ENCODE data around the gene CARS1. TPM values are rescaled to one million over a fixed set of nuclear protein-coding genes. Genes with fewer than 3 reads are reported as not detected.

Gene CARS1
- polyA plus RNA-seq, 1 donor from 2014 or later = 35.8 TPM

DNA sequence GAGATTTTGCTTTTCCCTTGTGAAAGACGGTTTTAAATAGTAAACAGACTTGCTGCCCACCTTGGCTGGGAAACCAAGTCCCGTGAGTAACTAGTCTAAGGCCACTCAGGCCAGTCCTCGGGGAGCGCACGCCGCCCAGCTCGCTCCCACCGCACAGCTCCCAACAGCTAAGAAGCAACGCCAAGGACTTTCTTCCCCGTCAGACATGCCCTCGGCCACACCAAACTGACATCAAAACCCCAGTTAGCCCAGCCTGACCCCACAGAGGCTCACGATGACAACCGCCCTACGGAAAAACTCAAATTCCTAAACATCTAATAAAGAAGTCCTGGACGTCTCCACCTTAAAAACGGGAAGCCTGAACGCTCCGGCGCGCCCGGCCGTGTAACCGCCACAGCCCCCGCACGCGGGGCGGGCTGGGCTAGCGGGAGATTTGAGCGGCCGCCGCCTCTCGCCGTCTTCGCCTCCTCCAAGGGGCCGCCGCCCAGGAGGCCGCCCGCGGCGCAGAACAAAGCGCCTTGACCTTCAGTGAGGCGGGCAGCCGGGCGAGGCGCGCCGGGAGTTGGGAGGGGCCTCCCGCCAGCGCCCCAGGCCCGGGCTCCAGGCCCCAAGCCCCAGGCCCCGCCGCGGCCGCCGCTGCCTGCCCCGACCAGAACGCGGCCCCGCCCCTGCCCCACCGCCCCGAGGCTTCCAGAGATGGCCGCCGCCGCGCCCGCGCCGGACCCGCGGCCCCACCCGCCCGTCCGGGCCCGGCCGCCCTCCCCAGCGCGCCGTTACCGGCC lies 65.6 kb downstream of the CARS1 start:
- Mint-ChIP-seq H3K9me3 (no peaks in the 10 kb centered on the region), H3K27me3 (no peaks in the 10 kb centered on the region), H3K27ac (peak overlapping the region; percentile 94 to 100 (median 99)), H3K4me1 (peaks cover 33 to 44% (median 37%) of the 10 kb centered on the region in 3 donors), H3K4me3 (peak overlapping the region; percentile 93 to 100 (median 98)), H3K36me3 (peaks cover 2% of the 10 kb centered on the region)

DNA sequence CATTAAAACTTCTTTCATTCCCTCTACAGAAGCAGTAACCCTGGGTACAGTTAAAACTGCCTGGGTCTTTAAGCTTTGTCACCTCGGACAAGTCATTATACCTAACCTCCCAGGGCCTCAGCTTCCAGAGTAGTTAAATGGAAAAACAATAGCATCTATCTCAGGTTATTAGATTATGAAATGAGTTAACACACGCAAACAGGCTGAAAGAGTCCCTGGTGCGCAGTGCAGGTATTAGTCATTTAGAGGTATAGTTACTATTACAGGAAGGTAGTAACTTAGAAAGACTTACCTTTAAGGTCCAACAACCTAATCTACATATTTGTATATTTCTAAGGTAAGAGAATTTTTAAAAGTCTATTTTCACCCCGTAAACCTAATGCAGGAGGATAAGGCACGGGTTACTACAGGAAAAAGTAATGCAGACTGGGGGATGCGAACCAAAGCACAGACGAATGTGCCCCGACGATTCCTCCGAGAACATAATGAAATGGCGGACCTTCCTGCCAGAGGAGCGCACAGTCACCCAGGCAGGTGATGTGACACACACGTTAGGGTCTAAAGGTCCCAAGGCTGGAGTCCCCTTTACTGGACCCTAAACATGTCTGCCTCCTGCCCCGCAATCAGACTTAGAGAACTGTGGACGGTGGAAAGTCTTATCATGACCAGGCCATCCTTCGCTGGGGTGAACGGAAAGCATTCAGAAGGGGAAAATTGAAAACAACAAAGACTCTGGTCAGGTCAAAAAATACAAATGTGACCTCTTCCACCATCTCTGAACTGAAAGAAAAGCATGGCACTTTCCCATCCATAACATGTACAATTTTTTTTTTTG lies 66.4 kb downstream of the CARS1 start:
- Mint-ChIP-seq H3K4me1 (peaks cover 33 to 44% (median 37%) of the 10 kb centered on the region in 3 donors), H3K4me3 (peak overlapping the region; percentile 92 to 99 (median 98))

DNA sequence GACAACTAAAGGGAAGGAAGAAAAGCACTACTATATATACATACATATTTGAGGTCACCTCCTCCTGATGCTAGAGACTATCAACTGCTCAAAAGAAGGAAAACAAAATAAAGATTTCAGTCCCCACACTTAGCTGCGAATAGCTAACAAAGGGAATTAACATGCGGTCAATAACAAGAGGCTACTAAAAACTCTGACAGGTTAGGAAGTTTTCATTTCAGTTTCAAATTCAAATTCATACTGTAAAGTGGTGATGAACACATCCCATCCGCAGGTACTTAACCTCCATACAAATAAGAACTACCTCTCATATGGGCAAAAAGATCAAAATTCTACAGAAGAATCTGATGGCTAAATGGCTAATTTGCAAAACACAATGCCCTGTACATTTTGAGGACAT lies 67.7 kb downstream of the CARS1 start:
- Mint-ChIP-seq H3K4me3 (peak overlapping the region; percentile 73 to 99 (median 94)), H3K27ac (peak overlapping the region; percentile 74 to 92 (median 87)), H3K9me3 (no peaks in the 10 kb centered on the region), H3K27me3 (no peaks in the 10 kb centered on the region), H3K36me3 (peaks cover 1% of the 10 kb centered on the region), H3K4me1 (peaks cover 33 to 48% (median 42%) of the 10 kb centered on the region in 3 donors)

More for the DNA sequence above, 66.4 kb downstream of the CARS1 start:
- peak overlapping the region; percentile 92 to 99 (median 96) for H3K27ac Mint-ChIP-seq
- no peaks in the 10 kb centered on the region for H3K27me3 Mint-ChIP-seq
- no peaks in the 10 kb centered on the region for H3K9me3 Mint-ChIP-seq
- H3K36me3 Mint-ChIP-seq = peaks cover 2% of the 10 kb centered on the region

DNA sequence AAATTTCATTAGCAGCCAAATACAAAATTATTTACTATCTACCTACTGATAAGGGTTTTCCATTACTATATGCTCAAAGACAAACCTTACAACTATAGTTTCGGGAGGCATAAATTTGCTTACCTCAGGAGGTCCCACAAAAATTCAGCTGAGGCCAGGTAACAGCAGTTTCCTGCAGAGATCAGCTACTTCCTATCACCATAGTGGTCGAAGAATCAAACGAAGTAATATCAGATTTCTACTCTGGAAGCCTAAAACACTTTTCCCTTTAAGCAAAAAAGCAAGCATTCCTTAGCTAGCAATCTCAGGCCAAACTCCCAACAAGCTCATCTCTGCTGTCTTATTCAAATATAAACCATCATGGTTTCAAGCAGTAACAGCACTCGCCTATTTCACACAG lies 68.2 kb downstream of the CARS1 start:
- Mint-ChIP-seq H3K27ac (peak overlapping the region; percentile 74 to 92 (median 87)), H3K4me3 (peak overlapping the region; percentile 73 to 99 (median 94)), H3K4me1 (peaks cover 36 to 48% (median 44%) of the 10 kb centered on the region in 3 donors), H3K36me3 (peaks cover 1% of the 10 kb centered on the region), H3K9me3 (no peaks in the 10 kb centered on the region), H3K27me3 (no peaks in the 10 kb centered on the region)

DNA sequence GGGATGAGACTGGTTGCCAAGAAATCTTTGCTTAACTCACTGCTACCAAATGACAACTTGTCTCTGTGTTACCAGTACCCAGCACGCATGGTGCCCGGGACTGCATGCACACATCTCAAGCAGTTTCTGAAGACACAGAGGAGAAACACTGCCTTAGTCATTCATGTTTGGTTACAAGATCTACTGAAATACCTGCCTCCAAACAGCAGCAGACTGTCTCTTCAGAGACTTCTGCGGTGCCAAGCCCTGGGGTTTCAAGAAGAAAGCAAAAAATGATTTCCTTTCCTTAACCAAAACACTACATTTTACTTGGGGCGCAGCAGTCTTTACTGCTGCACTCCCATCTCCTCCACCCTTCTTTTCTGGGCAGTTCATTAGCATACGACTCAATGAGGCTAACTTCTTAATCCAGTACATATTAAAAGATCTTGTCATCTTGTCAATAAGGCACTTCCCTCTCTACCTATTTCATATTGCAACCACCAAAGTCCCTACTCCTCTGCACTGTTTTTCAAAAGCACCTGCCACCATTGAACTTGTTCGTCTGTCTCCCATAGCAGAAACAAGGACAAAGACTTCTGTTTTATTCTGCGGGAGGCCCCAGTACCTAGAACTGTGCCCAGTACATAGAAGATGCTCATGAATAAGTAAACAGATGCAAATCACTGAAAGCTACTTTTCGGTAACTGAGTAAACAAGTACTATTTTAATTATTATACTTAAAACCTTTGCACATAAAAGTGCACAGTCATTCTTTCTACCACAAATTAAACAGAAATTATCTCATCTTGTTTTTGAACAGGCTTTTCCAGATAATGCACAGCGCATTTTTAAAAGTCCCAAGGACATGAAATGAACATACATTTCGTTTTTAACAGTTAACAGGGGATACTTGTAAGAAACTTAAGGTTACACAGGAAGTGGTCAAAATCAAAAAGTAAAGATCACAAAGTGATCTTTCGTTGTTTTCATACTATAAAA lies 69.1 kb downstream of the CARS1 start:
- peaks cover 1% of the 10 kb centered on the region for H3K36me3 Mint-ChIP-seq
- peaks cover 43 to 48% (median 48%) of the 10 kb centered on the region in 3 donors for H3K4me1 Mint-ChIP-seq
- H3K27me3 Mint-ChIP-seq = no peaks in the 10 kb centered on the region
- peak overlapping the region; percentile 73 to 99 (median 94) for H3K4me3 Mint-ChIP-seq
- peak overlapping the region; percentile 55 to 92 (median 74) for H3K27ac Mint-ChIP-seq
- H3K9me3 Mint-ChIP-seq = no peaks in the 10 kb centered on the region

DNA sequence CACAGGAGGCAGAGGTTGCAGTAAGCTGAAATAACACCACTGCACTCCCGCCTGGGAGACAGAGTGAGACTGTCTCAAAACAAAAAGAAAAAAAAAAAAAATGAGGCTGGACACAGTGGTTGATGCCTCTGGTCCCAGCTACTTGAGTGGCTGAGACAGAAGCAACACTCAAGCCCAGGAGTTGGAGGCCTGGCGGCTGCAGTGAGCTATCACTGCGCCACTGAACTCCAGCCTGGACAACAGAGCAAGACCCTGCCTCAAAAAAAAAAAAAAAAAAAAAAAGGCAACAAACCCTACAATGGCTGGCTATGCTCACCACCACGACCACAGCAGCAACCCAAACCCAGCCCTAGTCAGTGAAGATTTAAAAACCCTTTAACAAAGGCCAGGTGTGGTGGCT lies 73.3 kb downstream of the CARS1 start:
- Mint-ChIP-seq H3K4me1 (peaks cover 23 to 38% (median 30%) of the 10 kb centered on the region in 3 donors), H3K4me3 (peak overlapping the region in 1 of 4 donors; percentile 77), H3K27me3 (no peaks in the 10 kb centered on the region), H3K27ac (no peak overlapping the region), H3K9me3 (no peaks in the 10 kb centered on the region), H3K36me3 (peaks cover 1% of the 10 kb centered on the region)

DNA sequence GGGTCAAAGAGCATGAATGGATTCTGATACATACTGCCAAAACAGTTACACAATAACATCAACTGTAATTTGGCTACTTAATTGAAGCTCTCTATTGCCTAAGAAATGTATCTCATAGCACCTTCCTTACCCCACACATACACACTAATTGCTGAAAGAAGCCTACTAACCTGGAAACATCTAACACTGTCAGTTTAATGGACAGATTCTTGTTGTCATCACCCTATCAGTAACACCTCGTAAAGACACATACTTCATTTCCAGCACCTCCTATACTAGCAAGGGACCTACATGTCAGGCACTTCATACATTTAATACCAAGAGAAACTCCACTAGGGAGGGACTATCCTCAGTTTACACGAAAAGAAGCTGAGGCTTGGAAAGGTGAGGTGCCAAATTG lies 75.0 kb downstream of the CARS1 start:
- Mint-ChIP-seq H3K36me3 (no peaks in the 10 kb centered on the region), H3K4me3 (no peak overlapping the region), H3K27me3 (no peaks in the 10 kb centered on the region), H3K9me3 (no peaks in the 10 kb centered on the region), H3K27ac (no peak overlapping the region), H3K4me1 (peaks cover 10 to 26% (median 20%) of the 10 kb centered on the region in 3 donors)

DNA sequence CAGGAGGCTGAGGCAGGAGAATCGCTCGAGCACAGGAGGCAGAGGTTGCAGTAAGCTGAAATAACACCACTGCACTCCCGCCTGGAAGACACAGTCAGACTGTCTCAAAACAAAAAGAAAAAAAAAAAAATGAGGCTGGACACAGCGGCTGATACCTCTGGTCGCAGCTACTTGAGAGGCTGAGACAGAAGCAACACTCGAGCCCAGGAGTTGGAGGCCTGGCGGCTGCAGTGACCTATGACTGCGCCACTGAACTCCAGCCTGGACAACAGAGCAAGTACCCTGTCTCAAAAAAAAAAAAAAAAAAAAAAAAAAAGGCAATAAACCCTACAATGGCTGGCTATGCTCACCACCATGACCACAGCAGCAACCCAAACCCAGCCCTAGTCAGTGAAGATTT lies 76.1 kb downstream of the CARS1 start:
- H3K36me3 Mint-ChIP-seq = no peaks in the 10 kb centered on the region
- H3K27ac Mint-ChIP-seq = no peak overlapping the region
- H3K9me3 Mint-ChIP-seq = no peaks in the 10 kb centered on the region

DNA sequence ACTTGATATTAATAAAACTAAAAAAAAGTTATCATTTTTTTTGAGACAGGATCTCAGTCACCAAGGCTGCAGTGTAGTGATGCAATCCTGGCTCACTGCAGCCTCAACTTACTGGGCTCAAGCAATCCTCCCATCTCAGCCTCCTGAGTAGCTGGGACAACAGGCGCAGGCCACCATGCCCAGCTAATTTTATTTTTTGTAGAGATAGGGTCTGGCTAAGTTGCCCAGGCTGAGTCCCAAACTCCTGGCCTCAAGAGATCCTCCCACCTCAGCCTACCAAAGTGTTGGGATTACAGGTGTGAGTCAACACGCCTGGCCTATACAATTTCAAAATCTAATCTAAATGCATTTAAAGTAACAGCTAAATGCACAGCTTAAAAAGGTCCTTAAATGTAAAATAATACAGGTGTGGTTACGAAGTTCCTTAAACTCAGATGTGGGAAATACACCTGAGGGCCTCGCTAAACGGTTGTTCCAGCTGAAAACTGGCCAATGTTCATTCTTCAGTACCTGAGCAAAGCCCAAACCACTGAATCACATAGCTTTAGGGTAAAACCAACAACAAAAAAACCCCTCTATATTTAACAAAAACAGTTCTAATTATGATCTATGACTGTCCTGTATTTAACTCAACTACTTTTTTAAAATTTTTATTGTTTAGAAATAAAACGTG lies 76.9 kb downstream of the CARS1 start:
- Mint-ChIP-seq H3K4me1 (peaks cover 8 to 24% (median 22%) of the 10 kb centered on the region in 3 donors), H3K4me3 (no peak overlapping the region), H3K36me3 (no peaks in the 10 kb centered on the region), H3K27me3 (no peaks in the 10 kb centered on the region), H3K9me3 (no peaks in the 10 kb centered on the region), H3K27ac (peak overlapping the region in 1 of 3 donors; percentile 14)

More for the DNA sequence above, 76.1 kb downstream of the CARS1 start:
- Mint-ChIP-seq H3K4me3 (no peak overlapping the region), H3K27me3 (no peaks in the 10 kb centered on the region), H3K4me1 (peaks cover 10 to 24% (median 22%) of the 10 kb centered on the region in 3 donors)

DNA sequence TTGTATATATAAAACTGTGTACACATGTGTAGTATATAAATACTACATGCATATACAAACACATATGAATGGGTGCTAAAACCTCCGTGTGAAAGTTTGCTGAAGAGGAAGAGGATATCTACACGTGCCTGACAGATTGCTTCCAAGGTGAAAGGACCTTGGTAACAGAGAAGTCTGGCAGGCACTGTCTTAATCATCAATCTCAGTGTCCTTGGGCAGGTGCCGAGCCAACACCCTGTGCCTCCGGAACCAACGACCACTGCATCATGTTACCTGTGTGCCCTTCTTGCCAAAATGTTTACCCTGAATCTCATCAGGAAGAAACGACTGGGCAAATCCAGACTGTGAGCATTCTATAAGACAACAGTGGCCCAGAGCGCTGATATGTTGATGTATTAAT lies 80.1 kb downstream of the CARS1 start:
- Mint-ChIP-seq H3K36me3 (no peaks in the 10 kb centered on the region), H3K27ac (peak overlapping the region in 1 of 3 donors; percentile 21), H3K27me3 (no peaks in the 10 kb centered on the region)

DNA sequence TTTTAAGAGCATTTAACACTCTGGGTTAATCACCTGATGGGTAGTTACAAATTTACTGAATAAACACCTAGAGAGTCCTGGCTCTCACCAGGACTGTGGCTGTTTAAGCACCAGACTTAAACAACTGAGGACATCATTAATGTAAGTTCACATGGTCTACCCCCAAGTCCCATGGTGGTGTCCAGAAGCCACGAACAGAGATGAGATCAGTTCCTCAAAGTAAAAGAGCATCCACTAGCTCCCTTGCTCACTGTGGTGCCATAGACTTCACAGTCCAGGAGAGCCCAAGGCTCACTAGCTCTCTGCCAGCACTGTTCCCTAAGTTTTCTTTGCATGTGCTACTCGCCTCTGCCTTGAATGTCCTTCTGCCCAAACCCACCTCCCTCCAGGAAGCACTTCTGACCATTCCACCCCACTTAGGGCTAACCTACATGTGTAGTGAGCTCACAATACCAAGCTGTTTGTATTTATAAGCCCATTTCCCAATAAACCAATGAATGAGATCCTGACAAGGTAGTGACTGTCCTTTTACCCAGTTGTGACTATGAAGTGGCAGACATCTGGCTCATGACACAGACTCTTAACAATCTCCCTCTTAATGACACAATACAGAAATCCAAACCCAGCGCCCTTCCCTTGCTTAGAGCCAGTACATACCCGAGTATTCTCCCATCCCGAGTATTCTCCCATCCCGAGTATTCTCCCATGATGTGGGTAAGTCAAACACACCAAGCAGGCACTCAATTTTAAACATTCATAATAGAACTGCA lies 80.7 kb downstream of the CARS1 start:
- Mint-ChIP-seq H3K4me1 (peaks cover 0 to 6% (median 2%) of the 10 kb centered on the region in 3 donors), H3K36me3 (no peaks in the 10 kb centered on the region), H3K27ac (peak overlapping the region in 1 of 3 donors; percentile 21), H3K9me3 (no peaks in the 10 kb centered on the region), H3K27me3 (no peaks in the 10 kb centered on the region), H3K4me3 (no peak overlapping the region)

More for the DNA sequence above, 80.1 kb downstream of the CARS1 start:
- H3K4me3 Mint-ChIP-seq = no peak overlapping the region
- no peaks in the 10 kb centered on the region for H3K9me3 Mint-ChIP-seq
- peaks cover 5 to 11% (median 7%) of the 10 kb centered on the region in 3 donors for H3K4me1 Mint-ChIP-seq

DNA sequence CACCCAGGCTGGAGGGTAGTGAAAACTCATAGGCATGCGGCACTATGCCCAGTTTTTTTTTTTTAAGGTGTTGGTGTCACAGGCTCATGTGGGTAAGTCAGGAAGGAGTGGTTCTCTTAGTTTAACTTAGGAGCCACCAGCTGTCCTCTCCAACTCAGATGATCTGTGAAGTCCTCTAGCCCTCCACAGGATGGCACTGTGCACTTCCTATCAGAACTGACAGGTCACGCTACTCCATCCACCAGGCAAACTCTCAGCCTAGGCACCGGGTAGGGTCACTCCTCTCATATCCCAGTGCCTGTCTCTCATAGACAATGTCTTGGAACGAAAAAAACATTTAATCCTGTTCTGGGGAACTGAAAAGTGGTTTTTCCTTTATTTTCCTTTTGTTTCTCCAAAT lies 81.6 kb downstream of the CARS1 start:
- no peak overlapping the region for H3K4me3 Mint-ChIP-seq
- H3K36me3 Mint-ChIP-seq = no peaks in the 10 kb centered on the region

DNA sequence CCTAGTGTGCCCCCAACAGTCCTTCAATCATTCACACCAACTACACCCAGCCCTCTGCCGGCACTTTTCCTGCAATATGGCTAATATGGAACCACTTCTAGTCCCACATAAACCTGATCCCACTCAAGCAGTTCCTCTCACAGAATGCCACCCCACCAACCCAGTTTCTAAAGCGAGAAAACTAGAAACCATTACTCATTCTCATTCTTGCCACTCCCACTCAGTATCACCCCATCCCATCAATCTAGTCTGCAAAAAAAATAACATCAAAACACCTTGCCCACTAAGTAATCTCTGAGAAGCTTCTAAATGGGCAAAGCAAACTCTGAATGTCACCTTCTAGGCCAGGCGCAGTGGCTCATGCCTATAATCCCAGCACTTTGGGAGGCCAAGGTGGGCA lies 83.0 kb downstream of the CARS1 start:
- Mint-ChIP-seq H3K4me1 (peaks cover 0 to 5% (median 2%) of the 10 kb centered on the region in 3 donors), H3K36me3 (peaks cover 5% of the 10 kb centered on the region), H3K27me3 (no peaks in the 10 kb centered on the region), H3K9me3 (no peaks in the 10 kb centered on the region), H3K27ac (no peak overlapping the region), H3K4me3 (no peak overlapping the region)

More for the DNA sequence above, 81.6 kb downstream of the CARS1 start:
- Mint-ChIP-seq H3K27me3 (no peaks in the 10 kb centered on the region), H3K27ac (no peak overlapping the region), H3K4me1 (peaks cover 0 to 4% (median 2%) of the 10 kb centered on the region in 3 donors), H3K9me3 (no peaks in the 10 kb centered on the region)

All from IgD-negative memory B cell (primary cell).